Iris pigment epithelial cell (primary cell): ENCODE measurements around the gene IRF9.

Source experiments
- DNase-seq: peaks from one replicate; pipeline ENCODE4 v3.0.0-alpha.2; 2011; ENCODE audit warnings: low read depth

Gene IRF9

GRCh38 chr14:24178399-24179178, 17.5 kb downstream of the IRF9 start:
- no peak for DNase-seq

DNA sequence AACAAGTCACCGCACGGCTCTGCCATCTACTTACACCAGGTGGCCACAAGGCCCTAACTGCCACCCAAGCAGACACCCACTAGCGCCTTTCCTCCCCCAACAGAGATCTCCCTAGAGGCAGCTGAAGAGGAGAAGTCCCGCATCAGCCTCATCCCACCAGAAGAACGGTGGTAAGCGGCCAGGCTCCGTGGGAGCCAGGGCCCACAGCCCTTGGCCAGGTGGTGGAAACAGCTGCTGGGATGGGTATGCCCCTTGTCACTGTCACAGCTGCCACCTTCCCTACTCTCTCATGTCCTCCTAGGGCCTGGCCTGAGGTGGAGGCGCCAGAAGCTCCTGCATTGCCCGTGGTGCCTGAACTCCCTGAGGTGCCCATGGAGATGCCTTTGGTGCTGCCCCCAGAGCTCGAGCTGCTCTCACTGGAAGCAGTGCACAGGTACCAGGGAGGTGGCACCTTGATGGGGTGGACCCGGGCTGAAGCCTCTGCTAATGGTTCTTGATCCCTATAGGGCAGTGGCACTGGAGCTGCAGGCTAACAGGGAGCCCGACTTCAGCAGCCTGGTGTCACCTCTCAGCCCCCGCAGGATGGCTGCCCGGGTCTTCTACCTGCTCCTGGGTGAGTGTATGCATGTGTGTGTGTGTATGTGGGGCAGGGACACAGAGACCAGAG, 18.4 kb downstream of the IRF9 start:
- DNase-seq = no peak

DNA sequence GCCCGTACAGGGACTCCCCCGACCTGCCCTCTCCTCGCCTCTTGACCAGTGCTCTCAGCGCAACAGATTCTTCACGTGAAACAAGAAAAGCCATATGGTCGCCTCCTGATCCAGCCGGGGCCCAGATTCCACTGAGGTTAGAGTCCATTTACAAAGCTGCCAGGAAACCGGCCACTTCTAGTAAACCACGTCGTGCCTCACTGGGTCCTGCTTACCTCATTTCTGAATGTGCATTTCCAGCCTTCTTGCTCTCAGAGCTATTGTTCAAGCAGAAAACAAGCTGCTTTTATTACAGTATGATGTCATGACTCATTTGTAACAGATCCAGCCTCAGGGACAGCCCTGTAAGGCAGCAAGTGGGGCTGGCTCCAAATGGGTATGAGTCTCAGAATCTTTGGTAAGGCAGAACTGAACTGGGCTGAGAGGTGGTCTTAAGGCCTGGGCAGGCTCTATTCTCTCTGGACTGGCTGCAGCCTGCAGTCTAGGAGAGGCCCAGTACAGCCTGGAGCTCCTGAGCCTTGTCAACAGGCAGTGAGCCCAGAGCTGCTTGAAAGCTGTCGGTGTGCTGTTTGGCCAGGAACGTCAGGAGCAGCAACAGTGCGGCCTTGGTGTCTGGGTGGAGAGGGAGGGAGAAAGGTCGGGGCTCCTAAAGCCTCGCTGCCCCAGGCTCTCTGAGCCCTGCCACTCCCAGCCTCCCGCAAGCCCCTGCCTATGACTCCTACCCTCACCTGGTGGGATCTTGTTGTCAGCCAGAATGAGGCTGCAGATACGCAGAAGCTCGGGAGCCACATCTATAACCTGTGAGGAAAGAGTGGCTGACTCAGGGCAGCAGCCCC, 19.1 kb downstream of the IRF9 start:
- DNase-seq = peak; percentile 84

GRCh38 chr14:24181371-24182077, 20.5 kb downstream of the IRF9 start:
- no peak for DNase-seq

DNA sequence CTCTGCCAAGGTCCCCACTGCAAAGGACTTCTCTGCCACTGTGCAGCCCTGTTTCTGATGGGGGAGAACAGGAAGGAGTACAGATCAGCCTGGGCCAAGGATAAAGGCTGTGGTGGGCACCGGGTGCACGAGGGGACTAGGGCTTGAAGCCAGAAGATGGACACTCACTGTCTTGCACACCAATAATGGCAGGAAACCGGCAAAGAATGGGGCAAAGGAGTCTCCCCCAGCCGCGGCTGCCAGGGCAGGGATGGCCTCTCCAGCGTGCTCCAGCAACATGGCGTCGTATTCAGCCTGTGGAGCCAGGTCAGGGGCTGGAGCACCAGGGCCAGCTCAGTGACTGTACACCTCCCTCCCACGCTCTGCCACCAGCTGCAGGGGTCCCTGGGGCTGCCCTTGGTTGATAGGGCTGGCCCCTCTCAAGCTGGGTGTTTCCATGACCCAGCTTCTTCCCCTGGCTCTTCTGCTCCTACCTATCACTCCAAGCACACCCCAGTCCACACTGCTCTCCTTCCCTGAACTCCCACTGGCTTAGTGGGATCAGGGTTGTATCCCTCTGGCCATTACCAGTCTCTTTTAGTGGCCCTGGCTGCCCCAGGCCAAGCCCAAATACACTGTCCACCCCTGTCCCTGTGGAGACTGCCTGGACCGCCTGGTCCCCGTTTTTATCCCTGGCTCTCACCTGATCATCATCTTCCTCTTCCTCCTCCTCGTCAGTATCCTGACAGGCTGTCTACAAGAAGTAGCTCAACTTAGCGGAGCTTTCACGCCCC, 21.2 kb downstream of the IRF9 start:
- no peak for DNase-seq

- DNase-seq = no peak
Measured at GRCh38 chr14:24183014-24183481, 22.0 kb downstream of the IRF9 start.

- no peak for DNase-seq
Measured at GRCh38 chr14:24184104-24184970, 23.3 kb downstream of the IRF9 start.

DNA sequence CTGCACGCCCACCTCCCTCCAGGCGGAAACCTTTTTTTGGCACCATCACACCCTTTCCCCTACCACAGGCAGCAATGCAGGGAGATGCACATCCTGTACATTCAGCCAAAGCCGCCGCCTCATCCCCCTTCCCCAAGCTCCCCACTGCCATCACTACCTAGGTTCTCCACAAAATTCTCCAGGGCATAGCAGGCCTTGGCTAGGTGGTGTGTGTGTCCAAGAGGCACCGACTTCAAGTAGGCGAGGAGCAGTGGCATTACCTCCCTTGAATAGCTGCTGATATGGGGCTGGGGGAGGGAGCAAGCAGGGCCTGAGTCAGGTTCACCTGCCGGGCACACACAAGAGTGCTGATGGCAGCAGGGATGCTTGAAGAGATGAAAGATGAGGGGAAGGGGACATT, 24.0 kb downstream of the IRF9 start:
- no peak for DNase-seq

DNA sequence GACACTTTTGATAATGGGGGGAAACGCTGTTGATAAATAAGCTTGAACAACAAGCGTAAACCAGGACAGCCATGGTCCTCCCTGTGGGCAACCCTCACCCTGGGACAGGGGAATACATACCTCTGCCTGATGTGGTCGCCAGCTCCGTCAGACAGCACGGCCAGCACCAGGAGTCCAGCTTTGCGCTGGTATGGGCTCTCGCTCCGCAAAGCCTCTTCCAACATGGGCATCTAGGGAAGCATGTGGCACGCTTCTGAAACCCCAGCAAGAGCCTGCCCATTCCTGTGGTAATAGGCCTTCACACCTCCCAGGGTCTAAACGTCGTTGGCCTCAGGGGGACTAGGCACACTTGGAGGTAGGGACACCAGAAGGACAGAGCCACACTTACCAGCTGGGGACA, 24.7 kb downstream of the IRF9 start:
- no peak for DNase-seq

DNA sequence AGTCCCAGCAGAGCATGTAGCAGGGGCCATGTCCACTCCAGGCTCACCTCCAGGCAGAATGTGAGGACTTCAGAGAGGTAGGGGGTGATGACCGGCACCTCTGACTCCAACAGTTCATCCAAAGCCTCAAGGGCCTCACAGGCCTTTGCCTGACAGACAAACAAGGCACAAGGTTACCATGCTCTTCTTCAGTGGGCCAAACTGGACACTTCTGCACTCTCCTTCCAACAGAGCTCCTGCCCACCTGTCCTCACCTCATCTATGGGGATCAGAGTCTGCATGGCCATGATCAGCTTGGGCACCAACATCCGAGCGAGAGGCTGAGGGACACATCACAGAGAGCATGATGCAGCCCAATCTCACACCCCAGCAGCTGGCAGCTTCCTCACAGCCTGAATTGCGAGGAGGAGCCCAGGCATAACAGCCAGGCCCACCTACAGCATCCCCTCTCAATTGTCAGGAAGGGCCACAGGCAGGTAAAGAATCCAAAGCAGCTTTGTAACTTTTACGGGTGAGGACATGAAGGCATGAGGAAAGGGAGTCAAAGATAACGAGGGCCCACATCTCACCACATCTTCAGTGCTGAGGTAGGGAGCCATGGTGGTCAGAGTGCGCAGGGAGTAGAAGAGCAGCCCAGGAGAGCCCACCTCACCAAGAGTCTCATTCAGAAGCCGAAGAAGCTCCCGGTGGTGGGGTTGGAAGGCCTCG, 25.9 kb downstream of the IRF9 start:
- no peak for DNase-seq

DNA sequence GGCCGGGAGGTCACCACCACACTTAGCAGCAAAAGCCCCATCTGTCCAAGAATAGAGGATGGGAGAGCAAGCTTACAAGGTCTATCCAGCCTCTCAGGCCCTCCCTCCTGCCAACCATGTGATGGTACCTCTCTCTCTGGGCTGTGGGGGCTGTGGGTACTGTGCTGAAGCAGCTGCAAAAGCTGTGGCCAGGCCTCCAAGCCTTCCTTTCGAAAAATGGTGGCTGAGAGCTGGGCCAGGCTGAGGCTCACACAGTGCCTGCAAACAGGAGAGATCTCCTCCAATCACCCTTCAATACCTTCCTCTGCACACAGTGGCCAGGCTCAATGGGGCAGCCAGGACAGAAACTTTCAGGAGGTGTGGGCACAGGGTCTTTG, 26.5 kb downstream of the IRF9 start:
- no peak for DNase-seq

DNA sequence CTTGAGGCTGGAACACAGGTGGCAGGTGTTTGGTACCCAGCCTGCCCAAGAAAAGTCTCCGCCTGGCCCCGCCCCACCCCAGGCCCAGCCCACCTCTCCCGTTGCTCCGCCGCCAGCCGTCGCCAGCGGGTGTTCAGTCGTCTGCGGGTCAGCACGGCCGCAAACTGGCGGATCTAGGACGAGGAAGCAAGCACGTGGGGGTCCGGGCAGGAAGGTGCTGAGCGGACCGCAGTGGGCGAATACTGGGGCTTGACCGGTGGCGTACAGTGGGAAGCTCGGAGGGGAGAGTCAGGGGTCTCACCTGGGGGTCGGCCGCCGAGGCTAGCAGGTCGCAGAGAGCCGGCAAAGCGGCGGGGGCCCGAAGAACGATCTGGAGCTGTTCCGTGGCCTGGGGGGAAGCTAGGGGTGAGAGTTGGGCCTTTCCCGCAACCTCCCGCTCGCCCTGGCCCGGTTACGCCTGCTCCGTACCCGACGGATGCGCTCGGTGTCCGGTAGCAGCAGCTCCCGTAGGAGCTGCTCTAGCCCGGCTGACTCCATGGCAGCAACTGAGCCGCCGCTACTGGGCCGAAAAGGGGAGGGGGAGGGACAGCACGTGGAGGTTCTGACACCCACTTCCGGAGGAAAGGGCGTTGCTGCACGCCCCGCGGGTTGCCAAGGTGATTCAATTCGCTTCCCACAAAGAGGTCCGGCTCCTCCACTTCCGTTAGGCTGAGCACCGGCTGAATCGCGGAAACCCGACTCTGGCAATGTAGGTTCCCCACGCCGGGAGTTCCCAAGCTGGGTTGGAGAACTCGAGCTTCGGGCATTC, 27.4 kb downstream of the IRF9 start, which contains the start of gene IPO4:
Gene IPO4 (minus strand): TSS at position 566 of the 808 bp plus-strand sequence. CDS start 29 bp downstream, at position 537.
- peak; percentile 99 for DNase-seq

GRCh38 chr14:24189059-24189375, 28.0 kb downstream of the IRF9 start:
- DNase-seq = no peak

DNA sequence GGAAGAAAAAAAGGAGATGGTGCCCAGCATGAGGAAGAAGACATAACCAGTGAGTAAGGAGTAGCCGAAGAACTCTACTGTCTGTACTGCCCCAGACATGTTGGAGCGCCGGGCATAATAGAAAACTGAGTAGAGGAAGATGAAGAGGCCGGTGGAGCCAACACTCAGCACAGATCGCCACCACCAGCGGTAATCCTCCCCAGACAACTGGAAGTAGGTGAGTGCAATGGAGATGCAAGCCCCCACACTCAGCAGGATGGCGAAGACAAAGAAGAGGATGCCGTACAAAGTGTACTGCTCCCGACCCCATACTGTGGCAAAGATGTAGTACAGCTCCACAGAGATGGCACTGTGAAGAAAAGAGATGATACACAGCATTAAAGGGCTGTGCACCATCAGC, 28.4 kb downstream of the IRF9 start:
- DNase-seq = no peak

DNA sequence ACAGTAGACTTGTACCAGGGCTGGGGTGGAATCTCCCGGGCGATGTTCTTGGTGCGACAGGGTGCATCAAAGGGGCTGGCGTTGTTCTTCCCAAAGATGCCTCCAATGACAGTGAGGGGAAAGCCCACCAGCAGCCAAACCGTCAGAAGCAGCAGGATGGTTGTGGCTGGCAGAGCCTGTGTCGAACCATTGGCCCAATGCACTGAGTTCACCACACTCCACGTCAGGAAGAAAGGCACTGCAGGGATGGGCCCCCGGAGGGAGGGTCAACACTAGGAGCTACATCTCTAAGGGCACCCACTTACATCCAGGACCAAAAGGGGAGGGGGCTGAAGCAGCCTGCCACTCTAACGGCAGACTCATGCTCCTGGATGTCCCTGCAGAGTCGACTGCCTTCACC, 29.4 kb downstream of the IRF9 start:
- no peak for DNase-seq

- DNase-seq = no peak
Measured at GRCh38 chr14:24192933-24193332, 31.9 kb downstream of the IRF9 start.

DNA sequence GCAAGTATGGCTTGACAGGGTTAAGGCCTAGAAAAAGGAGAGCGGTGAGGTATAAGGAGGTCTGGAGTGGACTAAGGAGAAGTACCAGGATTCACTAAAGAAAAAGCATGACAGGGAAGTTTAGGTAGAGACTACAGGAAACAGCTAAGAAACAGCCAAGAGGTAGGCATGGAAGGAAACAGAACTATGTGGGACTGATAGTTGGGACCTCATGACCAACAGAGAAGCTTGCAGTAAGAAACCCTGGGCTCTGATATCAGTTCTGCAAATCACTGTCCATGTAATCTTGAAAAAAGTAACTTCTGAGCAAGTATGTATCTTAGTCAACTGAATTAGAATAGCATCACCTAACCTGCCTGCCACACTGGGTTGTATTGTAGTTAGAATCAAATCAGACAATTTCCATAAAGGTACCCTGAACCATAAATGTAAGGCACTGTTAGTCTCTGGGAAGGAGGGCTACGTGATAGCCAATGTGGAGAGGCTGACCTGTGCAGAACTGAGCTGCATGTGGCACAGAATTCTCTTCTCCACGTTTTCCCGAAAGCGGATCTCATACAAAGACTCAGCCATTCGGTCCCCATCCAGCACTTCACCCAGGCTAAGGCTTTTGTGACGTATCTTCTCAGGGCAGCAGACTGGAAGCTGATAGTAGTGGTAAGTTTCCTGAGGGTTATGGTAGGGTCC, 33.3 kb downstream of the IRF9 start:
- DNase-seq = no peak

DNA sequence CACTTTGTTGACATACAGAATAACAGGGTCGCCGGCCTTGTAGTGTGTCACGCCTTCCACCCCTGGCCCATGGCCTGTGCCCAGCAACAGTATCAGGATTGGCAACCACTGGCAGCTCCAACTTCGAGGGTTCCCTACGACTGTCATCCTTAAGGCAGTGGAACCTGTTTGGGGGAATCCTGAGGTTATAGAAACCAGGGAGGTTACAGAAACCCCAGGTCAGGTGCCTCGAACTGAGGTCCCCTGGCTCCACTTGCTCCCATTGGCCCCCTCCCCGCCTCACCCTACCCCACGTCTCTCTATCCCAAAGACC, 33.8 kb downstream of the IRF9 start:
- DNase-seq = no peak
